GM12801 (cell line): ENCODE measurements around the gene TMEM30B.

ENCODE experiments used
- TF ChIP-seq, protein P1 (sequence below): IDR thresholded peaks from one replicate; pipeline ENCODE4 v1.5.1; 2011; ENCODE audit warnings: control low read depth; ENCODE audit not compliant: insufficient read length; ENCODE audit errors: extremely low read depth

TMEM30B gene

DNA sequence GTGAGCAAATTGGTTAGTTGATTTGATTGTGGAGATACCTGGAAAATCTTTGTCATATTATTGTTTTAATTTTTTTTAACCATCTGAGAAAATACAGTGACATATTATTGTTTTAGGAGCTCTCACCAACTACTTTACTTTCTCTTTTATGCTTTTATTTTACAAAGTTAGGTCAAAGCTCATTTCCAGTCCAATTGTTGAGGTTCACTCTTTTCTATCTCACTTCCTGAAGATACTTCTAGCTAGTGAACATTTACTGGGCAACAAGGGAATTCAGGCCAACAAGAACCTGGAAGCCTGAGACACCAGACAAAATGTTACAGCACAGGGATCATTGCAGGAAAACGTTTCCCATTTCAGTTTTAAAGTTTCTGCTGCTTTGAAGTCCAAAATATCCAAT is 3.9 kb downstream of the TMEM30B start:
- TF ChIP-seq, protein P1, sequence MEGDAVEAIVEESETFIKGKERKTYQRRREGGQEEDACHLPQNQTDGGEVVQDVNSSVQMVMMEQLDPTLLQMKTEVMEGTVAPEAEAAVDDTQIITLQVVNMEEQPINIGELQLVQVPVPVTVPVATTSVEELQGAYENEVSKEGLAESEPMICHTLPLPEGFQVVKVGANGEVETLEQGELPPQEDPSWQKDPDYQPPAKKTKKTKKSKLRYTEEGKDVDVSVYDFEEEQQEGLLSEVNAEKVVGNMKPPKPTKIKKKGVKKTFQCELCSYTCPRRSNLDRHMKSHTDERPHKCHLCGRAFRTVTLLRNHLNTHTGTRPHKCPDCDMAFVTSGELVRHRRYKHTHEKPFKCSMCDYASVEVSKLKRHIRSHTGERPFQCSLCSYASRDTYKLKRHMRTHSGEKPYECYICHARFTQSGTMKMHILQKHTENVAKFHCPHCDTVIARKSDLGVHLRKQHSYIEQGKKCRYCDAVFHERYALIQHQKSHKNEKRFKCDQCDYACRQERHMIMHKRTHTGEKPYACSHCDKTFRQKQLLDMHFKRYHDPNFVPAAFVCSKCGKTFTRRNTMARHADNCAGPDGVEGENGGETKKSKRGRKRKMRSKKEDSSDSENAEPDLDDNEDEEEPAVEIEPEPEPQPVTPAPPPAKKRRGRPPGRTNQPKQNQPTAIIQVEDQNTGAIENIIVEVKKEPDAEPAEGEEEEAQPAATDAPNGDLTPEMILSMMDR = no peak

DNA sequence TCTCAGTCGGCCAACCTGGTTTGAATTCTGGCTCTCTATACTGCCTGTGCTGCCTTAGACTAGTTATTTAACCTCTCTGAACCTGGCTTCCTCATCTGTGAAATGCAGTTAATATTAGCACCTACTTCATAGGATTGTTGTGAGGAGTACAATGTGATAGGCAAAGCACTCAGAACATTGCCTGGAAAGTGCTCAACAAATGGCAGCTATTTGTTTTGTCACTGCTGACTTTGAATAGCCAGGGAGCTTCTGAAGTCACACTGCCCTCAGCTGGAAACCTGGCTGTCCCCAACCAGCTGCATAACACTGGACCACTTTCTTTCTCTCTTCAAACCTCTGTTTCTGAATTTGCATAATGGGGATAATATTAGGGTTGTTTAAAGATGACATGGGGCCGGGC is 9.6 kb downstream of the TMEM30B start:
- TF ChIP-seq, protein P1 = no peak

DNA sequence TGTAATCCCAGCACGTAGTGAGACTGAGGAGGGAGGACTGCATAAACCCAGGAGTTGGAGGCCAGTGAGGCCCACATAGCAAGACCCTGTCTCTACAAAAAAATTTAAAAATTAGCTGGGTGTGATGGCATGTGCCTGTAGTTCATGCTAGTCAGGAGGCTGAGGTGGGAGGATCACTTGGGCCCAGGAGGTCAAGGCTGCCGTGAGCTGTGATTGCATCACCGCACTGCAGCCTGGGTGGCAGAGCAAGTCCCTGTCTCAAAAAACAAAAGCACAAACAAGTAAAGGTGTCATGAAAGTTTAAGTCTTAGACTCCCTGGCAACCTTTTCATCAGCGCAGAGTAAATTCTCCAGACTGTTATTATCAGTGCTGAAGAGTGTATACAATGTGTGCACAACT is 10.4 kb downstream of the TMEM30B start:
- TF ChIP-seq, protein P1 = no peak

DNA sequence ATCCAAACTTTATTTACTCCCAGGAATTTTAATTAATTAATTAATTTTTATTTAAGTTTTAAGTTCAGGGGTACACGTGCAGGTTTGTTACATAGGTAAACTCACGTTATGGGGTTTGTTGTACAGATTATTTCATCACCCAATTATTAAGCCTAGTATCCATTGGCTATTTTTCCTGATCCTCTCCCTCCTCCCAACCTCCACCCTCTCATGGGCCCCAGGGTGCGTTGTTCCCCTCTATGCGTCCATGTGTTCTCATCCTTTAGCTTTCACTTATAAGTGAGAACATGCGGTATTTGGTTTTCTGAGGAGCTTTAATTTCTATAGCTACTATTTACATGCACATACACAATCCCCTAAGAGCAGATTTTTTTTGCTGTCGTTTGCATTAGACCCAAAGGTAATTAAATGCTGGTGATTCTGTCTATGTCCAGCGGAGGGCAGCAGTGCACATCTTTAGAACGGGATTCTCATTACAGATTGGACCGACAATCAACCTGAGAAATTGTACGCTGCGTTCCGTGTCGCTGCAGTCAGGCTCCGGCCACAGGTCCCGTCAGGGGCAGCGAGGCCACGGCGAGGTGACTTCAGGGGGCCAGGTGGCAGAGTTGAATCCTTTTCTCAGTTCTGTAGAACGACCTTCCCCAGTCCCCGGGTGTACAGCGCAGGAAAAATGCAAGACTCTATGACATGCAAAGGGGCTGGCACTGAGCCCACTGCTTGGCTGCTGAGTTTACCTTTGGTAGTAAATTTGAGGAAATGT is 11.6 kb downstream of the TMEM30B start:
- TF ChIP-seq, protein P1 = no peak

DNA sequence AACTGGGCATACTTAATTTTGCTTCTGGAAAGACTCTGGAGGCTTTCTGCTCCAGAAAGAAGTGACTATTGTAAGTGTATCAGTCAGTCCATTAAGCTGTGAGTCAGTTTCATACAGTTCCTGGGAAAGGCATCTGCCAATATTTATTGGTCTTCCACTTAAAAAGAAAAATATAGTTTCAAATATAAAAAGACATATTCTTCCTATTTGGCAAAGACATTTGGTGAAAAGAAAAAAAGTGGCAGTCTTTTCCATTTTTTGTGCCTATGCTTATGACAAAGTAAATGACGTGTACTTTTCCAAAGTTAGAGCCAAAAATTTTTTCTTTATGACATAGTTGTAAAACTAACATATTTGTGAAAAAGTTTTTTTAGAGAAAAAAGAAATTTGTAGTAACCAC is 12.3 kb downstream of the TMEM30B start:
- TF ChIP-seq, protein P1 = no peak

DNA sequence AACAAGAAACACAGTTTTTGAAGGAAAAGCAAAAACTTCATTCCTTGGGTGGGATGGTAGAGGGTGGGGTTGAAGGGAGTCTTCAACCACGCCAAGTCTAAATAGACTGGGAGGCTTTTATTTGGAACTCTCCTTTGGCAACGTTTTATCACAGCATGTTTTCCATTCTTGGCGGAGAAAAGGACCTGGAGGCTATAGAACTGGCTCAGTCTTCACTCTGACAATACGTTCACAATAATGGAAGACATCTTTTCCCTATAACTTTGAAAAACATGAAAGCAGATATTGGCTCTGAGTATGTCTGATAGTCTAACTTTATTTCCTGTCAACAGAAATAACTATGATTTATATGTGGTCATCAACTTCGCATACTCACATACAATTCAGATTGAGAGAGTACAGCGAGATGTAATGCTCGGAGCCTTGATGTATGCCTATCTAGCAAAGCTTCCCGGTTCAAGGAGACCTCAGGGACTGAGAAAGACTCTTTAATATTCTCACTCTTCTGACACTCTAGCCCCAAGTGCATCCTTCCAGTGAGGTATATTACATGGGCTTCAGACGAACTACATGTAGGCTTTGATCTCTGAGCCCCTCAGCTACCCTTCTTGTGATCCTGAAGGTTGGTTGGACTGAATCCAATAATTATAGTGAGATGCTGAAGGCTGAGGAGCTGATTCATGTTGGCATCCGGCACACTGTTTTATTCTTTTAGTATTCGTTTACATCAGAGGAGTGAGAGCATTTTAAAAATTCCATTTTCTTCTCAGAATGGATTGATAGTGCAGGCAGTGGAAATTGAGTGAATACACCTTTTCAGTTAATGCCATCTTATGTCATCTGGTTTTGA is 14.0 kb downstream of the TMEM30B start:
- TF ChIP-seq, protein P1 = no peak

DNA sequence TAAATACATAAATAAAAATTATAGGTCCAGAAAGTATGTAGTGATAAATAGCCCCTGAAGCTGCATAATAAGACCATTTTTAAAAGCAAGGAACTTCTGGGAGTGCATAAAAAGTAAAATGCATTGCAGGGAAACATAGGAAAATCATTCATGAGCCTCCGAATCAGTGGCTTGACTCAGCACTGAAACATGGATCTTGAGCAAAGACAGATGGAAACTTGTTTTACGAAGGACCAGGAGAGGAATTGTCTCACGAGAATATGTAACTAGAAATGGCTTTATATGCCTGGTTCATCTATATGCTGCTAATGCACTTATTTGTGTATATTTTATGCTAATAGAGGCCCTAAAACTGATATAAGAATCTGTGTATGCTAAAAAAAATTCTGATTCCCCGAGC is 14.7 kb downstream of the TMEM30B start:
- TF ChIP-seq, protein P1 = no peak
